Stromal cell of bone marrow (primary cell): ENCODE results near the gene TM4SF5.

Source experiments
- DNase-seq: peaks from one replicate; pipeline ENCODE4 v3.0.0-alpha.2; 2012; ENCODE audit warnings: low read depth

Gene TM4SF5

DNA sequence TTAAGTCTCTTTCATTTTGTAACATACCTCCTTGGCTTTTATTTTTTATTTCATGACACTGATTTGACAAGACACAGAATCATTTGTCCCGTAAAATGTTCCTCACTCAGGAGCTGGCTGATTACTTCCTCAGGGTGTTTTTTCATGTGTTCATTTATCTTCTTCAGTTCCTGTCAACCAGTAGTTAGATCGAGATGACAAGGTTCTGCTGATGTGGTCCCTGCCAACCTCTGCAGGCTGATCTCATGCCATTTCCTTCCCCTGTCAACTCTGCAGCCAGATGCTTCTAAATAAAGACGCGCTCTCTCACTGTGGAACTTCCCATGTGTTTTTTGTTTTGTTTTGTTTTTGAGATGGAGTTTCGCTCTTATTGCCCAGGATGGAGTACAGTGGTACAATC, 23.8 kb upstream of the TM4SF5 start:
- DNase-seq: no peak

DNA sequence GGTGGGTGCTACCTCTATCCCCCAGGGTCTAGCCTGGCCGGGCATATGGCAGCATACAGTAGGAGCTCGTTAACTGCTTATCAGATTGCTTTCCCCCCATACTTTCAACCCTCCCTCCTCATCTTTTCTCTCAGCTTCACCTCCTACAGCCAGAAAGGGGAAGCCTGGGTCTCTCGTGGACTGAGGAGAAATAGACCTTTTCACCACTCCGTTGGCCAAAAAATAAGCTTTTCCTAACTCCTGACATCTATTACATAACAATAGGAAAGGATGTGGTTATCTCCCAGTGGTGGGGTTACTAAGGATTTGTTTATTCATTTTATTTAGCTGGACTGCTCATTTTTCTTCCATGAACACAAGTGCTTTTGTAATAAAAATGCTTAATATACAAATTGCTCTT, 23.0 kb upstream of the TM4SF5 start:
- DNase-seq: no peak

DNA sequence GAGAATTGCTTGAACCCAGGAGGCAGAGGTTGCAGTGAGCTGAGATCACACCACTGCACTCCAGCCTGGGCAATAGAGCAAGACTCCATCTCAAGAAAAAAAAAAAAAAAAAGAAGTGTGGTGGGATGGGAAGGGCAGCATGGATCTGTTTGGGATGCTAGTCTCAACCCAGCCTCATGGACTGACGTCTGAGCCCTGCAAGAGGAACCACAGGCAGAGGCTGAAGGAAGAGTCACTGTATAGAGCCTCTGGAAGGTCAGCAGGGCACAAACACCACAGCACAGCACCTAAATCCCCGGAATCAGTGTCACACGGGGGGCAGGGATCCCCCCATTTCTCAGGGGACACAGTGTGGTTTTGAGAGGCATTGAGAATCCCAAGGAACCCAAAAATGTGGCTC, 21.1 kb upstream of the TM4SF5 start:
- no peak for DNase-seq

DNA sequence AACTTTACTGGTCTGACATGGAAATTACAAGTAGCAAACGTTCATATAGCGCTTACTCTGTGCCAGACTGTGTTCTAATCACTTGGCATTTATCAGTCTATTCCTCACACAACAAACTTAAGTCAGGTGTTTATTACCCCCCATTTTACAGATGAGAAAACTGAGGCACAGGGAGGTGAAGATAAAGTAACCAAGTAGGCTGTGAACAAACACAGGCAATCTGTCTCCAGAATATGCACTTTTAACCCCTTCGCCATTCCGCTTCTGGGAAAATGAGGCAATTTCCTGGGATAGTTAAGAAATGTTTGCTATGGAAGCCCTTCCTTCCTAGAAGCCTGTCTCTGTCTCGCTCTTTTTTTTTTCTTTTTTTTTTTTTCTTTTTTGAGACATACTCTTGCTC, 19.8 kb upstream of the TM4SF5 start:
- DNase-seq: no peak

DNA sequence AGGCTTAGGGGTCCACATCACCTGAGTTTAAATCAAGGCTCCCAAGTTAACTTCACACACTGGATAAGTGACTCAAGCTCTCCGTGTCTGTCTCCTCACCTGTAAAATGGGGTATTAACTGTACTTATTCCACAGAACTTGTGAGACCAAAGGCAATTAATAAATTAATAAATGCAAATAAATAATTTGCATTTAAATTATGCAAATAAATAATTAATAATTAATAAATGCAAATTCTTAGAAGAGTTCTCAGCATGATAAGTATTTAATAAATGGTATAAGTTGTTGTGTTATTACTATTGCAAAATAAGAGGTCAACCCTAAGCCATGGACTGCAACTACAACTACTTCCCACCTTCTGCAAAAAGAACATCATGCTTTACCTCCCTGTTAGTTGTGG, 18.3 kb upstream of the TM4SF5 start:
- no peak for DNase-seq

GRCh38 chr17:4759776-4760236, 11.9 kb upstream of the TM4SF5 start:
- no peak for DNase-seq

DNA sequence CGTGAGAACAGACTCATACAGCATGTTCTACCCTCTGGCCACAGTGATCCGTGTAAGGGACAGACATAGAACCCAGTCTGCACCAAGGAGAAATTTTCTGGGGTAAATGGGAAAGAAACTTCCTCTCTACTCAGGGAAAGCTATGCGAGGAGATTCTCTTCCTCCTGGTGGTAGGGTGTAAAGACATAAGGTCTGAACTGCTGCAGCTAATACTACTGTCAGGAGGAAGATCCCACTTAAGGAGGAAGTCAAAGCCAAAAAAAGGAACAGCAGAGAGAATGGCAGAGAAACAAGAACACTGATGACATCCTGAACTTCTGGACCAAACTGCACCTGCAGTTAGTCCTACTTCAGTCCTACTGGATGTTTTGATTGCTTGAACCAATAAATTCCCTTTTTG, 7.1 kb upstream of the TM4SF5 start:
- no peak for DNase-seq

GRCh38 chr17:4766201-4766600, 5.5 kb upstream of the TM4SF5 start:
- DNase-seq: no peak

- DNase-seq: no peak
These were observed 5.0 kb upstream of the TM4SF5 start for GRCh38 chr17:4766723-4767122.

GRCh38 chr17:4768298-4768697, 3.4 kb upstream of the TM4SF5 start:
- DNase-seq: no peak

DNA sequence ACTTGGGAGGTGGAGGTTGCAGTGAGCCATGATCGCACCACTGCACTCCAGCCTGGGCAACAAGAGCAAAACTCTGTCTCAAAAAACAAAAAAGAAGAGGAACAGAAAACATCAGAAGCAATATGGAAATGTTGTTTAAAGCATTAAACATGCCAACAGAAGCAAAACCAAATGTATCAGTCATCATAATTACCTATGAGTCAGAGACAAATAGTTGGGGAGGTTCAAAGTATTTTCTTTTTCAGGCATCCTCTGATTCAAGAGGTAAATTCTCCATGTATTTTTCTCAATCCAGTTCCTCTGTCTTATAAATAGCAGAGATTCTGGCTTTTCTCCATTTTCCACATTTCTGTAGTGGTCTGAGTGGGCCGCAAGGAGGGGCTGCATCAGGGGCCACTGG, 2.1 kb upstream of the TM4SF5 start:
- no peak for DNase-seq

GRCh38 chr17:4772235-4772613, 538 bp downstream of the TM4SF5 start:
- DNase-seq: no peak

- DNase-seq: no peak
These were observed 6.5 kb downstream of the TM4SF5 start for GRCh38 chr17:4777969-4778760.

- no peak for DNase-seq
These were observed 8.8 kb downstream of the TM4SF5 start for GRCh38 chr17:4780325-4780955.

DNA sequence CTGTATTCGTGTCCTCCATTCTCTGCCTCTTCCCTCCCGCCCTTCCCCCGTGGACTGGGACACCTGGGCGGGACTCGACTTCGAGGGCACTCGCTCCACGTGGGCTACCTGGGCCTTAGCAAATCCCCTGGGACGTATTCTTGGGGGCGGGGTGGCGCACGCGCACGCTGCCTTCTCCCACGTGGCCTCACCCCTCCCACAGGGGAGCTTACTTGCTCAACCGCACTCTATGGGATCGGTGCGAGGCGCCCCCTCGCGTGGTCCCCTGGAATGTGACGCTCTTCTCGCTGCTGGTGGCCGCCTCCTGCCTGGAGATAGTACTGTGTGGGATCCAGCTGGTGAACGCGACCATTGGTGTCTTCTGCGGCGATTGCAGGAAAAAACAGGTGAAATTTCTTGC, 11.0 kb downstream of the TM4SF5 start:
- no peak for DNase-seq

DNA sequence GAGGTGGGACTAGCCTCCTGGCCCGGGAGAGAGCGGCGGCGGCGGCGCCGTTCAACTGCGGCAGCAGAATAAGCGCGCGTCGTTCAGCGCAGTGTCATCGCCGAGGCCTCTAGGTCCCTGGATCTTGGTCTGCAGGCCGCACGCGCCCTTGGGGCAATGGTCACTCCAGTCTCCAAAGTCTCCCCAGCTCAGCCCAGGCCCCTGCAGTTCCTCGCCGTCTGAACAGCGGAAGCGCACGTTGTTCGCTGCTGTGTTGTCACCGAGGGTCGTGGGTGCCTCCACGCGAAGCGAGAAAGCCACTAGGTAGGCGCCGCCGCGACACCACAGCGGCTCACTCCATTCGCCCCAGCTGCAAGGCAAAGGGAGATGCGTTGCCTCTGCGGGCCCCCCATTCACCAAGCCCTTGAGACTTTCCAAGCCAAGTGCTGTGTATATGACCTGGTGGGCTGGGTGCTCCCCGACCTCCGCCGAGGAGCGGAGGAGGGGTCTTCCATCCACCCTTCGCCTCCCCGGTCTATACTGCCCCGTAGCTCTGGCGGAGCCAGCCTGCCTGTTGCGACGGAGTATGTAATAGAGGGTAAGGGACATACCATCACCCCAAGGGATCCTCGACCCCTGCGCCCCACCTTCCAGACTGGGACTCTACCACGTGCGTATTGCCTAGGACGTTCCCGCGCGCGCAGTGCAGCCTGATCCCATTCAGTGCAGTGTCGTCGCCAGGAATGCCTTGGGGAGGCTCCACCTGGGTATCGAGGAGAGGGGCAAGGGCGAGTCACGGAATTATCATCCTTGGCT, 13.8 kb downstream of the TM4SF5 start:
- DNase-seq: no peak

DNA sequence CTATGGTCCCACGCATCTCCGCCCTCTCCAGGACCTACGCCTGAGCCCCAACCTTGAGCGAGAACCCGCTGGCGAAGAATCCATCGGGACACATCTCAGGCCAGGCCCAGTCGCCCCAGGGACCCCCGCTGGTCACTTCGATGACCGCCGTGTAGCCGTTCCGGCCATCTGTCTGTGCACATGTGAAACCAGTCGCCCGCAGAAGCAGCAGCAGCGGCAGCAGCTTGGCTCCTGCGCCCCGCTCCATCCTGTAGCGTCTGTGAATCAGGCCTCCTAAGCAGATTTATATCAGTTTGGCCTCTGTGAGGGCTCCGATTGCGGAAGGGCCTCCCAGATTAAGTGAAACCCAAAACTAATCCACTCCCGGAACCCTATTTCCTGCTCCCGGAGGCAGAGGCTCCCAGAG, 14.4 kb downstream of the TM4SF5 start, which contains the start of gene VMO1:
VMO1 (minus strand) TSS at position 259 of the 406 bp plus-strand sequence; CDS start at position 247, 12 bp downstream.
- DNase-seq: no peak

- no peak for DNase-seq
These were observed 14.8 kb downstream of the TM4SF5 start for GRCh38 chr17:4786516-4786915.

DNA sequence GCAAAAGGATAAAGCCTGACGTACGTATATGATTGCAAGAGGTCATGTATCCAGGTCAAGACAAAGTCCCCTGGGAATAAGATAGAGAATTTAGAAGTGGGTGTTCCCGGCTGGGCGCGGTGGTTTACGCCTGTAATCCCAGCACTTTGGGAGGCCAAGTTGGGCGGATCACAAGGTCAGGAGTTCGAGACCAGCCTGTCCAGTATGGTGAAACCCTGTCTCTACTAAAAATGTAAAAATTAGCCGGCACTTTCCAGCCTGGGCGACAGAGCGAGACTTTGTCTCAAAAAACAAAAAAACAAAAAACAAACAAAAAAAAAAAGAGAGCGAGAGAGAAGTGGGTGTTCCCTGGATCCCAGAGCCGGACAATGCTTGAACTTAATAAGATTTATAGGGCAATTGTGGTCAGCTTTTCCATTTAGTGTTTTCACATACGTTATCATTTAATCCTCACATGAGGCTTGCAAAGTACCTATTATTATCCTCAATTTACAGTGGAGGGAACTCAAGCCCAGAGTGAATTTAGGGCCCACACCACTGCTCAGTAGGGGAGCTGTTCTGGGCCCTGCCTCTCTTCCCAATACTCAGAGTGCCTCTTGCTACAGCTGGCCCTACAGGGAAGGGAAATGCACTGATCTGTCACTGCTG, 16.6 kb downstream of the TM4SF5 start:
- no peak for DNase-seq

DNA sequence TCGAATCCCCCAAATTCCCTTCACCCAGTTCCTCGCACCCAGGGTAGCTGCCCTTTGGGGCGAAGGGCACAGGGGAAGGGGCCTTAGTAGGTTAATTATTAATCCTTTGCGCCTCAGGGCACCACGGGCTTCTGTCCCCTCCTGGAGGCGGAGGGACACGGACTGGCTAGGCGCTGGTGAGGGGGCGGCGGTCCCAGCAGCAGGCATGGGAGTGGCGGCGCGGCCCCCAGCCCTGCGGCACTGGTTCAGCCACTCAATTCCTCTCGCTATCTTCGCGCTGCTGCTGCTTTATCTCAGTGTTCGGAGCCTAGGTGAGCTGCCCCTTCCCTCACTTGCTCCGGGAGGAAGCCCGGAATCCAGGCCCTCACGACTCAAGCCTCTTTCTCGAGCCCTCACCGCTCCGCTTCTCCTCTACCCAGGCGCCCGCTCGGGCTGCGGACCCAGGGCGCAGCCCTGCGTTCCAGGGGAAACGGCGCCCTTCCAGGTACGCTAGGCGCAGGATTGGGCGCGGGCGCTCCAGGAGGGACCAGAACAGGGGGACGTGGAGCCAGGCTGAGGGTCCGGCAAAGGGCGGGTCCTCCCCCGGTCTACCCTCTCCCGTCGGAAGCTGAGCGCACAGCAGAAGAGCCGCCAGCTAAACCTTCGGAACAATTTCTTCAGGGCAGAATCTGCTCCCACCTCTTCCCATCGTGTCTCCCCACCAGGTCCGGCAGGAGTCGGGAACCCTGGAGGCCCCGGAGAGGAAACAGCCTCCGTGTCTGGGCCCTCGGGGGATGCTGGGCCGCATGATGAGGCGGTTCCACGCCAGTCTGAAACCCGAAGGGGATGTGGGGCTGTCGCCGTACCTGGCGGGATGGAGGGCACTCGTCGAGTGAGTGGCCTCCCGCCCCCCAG, 17.4 kb downstream of the TM4SF5 start, which contains the start of gene GLTPD2:
GLTPD2 (plus strand) TSS at position 158 of the 894 bp plus-strand sequence; CDS start at position 206, 48 bp downstream.
- no peak for DNase-seq

DNA sequence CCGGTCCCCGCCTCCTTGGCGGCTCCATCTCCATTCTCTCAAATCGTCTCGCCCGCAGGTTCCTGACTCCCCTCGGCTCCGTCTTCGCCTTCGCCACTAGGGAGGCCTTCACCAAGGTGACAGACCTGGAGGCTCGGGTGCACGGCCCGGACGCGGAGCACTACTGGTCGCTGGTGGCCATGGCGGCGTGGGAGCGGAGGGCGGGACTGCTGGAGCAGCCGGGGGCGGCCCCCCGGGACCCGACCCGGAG, 17.9 kb downstream of the TM4SF5 start:
- DNase-seq: no peak
